Cortex of kidney (tissue), 1 donor: ENCODE data around the gene CRYBA2.

Source experiments
- DNase-seq: peaks from one replicate; lab custom pipeline; 2025; lab: John Stamatoyannopoulos, UW

Gene CRYBA2

DNA sequence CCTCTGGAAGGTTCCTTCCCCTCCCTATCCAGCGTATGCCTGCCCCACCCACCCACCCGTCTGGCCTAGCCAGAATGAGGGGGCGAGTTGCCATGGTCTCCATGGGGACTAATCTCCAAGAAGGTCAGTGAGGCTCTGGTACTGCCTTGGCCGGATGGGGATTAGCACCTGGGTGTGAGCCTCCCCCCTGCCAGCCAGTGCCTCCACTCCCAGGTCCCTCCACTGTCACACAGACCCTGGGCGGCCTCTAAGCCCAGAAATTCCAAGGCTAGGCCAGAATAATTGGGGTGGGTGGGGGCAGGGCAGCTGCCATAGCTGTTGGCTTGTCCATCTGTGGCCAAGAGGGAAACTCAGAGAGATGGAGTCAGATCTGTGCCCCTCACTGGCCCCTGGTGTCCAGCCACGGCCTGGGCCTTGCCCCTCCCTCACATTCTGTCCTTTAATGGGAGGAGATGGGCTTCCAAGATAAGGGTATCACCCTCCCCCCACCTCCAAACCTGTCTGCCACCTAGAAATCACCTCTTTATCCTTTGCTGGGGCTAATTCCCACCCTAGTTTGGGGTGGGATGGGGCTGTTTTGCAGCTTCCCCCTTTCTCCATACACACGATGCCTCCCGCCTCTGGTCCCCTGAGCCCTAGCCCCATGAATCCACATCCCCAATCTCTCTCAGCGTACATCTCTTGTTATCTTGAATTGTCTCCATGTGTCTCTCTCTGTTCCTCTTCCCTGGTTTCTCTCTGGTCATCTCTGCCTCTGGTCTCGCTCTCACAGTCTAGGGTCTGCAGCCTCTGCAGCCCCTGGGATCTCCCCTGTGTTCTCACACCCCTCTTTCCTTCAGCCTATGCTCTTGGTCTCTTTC, 6.0 kb upstream of the CRYBA2 start:
- no peak for DNase-seq

- no peak for DNase-seq
Observed at GRCh38 chr2:218998414-218999002, 5.3 kb upstream of the CRYBA2 start.

DNA sequence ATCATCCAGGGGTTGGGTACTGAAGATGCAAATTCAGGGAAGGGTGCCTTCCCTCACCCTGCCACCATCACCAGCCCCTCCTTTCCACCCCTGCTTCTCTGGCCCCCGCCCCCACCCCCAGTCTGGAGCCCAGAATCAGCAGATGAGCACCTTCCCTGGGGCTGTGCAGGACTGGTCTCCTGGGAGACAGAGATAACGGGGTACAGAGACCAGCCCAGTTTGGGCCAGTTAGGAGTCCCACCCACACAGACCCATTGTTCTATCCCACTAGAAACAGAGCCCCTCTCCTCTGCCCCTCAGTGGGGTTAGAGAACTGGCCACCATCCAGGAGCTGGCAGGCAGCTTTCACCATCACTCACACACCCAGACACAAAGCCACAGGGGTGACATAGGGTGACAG, 4.5 kb upstream of the CRYBA2 start:
- no peak for DNase-seq

DNA sequence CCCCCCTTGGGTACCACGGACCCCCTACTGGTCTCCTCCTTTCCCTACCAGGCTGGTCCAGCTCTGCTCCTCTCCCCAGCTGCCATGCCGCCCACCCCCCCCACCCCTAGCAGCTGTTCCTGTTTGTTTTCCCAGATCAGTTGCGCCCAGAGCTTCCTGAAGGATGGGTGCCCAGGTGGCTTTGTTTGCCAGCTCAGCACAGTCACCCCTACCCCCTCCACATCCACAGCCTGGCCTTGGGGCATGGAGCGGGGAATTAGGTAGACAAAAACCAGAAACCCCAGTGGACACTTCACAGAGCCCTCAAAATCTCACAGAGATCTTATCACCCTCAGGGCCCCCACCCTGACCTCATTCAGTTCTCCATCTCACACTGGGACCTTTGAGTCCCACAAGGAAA, 3.7 kb upstream of the CRYBA2 start:
- no peak for DNase-seq

DNA sequence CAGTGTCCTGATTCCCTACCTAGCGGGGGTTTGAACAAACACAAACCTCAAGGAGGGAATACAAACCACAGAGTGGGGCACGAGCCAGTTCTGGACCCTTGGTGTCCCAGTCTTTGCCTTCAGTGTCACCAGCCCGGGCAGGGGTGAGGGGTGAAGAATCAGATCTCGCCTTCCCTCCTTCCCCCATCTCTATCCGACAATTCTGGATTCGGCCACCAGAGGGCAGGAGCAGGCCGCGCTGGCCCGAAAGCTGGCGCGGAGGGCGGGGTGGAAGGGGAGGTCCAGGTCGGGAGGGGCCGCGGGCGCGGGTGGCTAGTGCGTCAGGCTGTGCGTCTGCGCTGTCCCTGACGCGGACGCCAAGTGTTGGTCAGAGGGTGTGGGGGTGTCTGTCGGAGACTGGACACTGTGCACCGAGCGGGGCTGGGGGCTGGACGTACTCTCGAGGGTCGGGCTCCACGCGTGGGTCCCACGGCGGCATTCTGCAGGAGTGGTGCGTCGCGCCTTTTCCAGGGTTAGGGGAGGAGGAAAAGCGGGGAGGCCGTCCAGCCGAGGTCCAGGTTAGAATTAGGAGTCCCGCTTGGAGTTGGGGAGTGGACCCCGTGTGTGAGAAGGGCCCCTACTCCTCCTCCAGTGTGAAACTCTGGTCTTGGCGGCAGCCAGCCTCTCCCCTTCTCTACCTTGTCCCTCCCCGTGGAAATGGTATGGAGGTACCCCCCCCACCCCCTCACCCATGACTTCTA, 2.9 kb upstream of the CRYBA2 start:
- no peak for DNase-seq

DNA sequence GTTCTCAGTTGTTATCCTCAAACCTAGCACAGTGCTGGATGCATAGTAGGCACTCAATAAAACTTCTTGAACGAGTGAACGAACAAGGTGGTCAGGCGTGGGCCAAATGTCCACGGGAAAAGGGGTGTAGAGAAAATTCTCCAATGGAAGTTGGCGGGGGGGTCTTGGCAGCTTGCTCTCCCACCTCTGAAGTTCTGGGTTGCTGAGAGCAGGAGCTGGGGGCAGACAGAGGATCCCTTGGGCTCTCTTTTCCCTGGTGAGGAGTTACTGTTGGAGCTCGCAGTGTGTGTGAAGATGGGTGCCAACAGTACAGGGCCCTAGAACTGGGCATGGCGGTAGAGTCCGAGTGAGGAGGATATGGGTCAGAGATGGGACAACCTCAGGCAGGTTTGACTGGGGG, 2.3 kb upstream of the CRYBA2 start:
- DNase-seq = no peak

DNA sequence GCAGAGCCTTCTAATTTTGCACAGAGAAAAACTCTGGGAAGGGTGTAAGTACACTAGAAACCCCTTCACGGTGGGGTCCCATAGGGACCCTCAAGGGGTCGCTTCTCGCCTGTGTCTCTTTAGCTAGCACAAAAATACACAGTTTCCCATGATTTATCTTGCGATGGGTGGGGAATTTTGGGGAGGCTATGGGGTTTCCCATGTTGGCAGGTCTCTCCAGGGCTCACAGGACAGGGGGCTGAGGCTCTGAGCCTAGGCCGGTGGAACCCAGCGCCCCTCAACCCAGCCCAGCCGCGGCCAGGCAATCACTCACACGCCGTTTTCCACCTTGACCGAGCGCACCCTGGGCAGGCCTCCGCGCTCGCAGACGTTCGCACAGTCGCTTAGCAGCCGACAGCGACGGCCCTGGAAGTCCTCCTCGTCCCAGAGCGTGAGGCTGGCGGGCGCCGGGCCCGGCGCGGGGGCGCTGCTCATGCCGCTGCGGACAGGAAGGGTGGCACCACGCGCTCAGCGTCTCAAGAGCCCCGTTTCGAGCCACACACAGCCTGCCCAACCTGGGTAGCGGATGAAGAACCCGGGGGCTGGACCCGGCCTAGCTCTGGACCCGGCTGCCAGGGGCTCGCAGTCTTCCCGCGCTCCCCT, 398 bp downstream of the CRYBA2 start:
- DNase-seq = no peak

- DNase-seq = no peak
Observed at GRCh38 chr2:218992196-218992595, 1.0 kb downstream of the CRYBA2 start.

DNA sequence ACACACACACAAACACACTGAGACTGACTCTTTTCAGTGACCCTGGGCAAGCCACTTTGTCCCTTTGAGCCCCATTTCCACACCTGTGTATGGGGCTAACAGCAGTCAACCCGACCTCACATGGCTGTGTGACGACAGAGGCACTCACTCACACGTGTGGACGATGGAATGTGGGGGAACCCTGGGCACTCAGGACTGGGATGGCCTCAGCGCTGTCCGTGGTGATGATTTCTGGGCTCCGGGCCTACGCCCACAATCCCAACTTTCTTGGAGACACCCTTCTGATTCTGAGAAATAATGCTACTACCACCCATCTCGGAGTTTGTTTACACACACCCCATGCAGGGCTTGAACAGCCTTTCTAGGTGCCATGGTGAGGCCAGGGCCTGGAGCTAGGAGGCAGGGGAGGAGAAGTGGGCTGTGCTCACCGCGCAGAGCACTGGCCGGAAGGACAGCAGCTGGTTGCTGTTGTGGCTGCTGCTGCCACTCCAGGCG, 1.5 kb downstream of the CRYBA2 start:
- DNase-seq = no peak

GRCh38 chr2:218990612-218991011, 2.6 kb downstream of the CRYBA2 start:
- DNase-seq = no peak

DNA sequence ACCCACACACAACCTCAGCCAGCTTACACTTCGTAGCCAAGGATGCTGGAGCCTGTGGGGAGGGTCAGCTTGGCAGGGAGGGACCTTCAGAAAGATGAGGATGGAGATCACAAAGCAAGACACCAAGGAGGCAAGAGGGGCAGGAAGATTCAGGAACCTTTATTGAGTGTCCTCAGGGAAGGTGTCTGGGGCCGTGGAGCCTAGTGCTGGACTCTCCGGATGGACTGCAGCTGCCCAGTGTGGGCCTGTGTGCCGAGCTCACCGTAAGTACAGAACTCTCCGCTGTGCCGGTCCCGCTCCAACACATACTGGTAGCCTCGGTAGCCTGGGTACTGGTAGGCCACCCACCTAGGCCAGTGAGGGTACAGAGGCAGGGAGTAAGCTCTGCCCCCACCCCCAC, 3.2 kb downstream of the CRYBA2 start:
- no peak for DNase-seq

DNA sequence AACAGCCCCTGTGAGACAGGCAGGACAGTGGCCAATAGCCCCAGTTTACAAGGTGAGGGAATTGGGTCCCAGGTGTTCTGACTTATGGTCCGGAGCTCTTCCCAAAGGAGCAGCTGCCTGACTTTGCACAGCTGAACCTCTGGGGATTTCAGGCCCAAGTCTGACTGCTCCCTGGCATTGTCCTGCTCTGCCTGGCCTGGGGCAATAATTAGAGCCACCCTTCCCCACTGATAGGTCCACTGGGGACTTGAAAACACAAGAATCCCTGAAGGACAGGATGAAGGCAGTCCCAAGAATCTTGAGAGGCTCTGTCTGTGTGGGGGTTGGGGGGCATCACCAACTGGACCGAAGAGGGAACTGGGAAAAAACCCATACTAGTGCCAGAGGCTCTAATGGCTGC, 4.6 kb downstream of the CRYBA2 start:
- no peak for DNase-seq

DNA sequence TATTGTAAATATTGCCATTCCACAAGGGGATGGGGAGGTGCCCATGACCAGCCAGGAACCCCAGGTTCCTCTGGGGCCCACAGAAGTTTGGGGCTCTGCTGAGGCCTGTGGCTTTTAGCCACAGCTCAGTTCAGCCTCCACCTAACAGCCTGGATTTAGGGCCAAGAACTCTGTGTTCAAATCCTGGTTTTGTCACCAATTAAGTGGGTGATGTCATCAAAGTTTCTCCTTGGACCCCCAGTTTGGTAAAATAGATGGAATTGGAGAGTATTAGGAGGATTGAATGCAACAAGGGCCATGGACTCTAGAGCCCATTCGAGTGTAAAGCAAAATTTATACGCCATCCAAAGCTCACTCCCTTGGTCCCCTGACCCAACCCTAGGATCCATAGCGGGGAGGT, 5.1 kb downstream of the CRYBA2 start:
- no peak for DNase-seq

DNA sequence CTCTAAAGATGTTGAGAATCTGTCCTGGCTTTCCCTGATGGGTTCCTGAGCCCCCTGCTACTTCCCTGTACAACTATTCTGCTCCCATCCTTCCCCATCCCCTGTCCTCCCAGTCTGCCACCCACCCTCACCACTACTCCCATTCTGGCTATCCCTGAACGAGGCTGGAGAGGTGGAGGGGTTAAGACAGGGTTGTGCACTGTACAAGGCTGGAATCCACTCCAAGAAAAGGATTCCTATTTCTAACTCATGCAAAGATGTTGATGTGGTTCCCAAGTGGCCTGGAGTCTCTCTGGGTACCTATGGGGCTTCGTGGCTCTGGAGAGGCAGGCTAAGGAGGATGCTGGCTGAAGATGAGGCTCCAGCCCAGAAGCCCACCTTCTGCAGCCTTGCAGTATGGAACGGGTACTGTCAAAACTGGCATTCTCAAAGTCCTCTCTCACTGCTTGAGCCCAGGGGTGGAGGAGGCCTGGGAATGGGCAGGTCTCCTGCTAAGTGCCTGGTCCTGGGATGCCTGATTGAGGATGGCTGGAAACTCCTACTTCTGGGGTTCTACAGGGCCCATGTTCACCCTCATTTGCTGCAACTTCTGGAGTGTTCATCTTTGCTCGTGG, 7.0 kb downstream of the CRYBA2 start:
- no peak for DNase-seq

- no peak for DNase-seq
Observed at GRCh38 chr2:218985325-218986091, 7.7 kb downstream of the CRYBA2 start.

GRCh38 chr2:218985021-218985324, 8.2 kb downstream of the CRYBA2 start, which contains the start of gene FEV:
Gene FEV (minus strand): TSS chr2:218985184. CDS start chr2:218985075, 109 bp downstream.
- DNase-seq = no peak

- no peak for DNase-seq
Observed at GRCh38 chr2:218984239-218985020, 8.8 kb downstream of the CRYBA2 start.

- DNase-seq = no peak
Observed at GRCh38 chr2:218983934-218984238, 9.3 kb downstream of the CRYBA2 start.

GRCh38 chr2:218983263-218983933, 9.8 kb downstream of the CRYBA2 start:
- no peak for DNase-seq
